ENCODE results near the gene TTC34.
"Not testable (repeated sequence)": the region's sequence is repeated elsewhere in the genome, so short reads cannot be mapped to it uniquely, and the experiment has no call there.

- not testable (repeated sequence) for TF ChIP-seq CREB1 (IDR thresholded peaks at IDR 0.05; ENCODE audit: low read depth); POLR2AphosphoS5 (IDR thresholded peaks at IDR 0.05; ENCODE audit: low read length)
Observed at GRCh38 chr1:2657909-2658308, 143.6 kb downstream of the TTC34 start.

All from GM12878 (cell line).